HG02678 (cell line): ENCODE results near the gene ANKRD50.

Source experiments
- ATAC-seq: cut with Tn5 transposase; IDR thresholded peaks from one replicate; pipeline ENCODE4 v1.9.1; 2021; ENCODE audit warnings: mild to moderate bottlenecking, moderate library complexity; ENCODE audit not compliant: unreplicated experiment

ANKRD50 gene

DNA sequence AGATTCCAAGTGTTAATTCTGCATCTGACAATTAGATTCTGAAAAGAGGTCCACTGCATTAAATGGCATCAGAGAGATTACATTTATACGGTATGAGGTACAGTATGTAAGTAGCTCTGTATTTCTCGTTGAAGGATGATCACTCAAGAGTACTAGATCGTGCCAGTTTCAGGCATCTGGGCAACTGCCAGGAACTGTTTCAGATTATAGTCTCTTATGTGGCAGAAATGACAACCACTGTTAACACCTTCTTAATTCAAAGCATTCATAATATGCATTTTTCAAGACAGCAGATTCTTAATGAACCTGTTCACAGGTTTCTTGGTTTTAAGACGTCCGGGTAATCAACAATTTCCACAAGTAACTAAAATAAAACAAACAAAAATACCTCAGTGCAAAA is 1.6 kb downstream of the ANKRD50 start:
- ATAC-seq, result no peak

DNA sequence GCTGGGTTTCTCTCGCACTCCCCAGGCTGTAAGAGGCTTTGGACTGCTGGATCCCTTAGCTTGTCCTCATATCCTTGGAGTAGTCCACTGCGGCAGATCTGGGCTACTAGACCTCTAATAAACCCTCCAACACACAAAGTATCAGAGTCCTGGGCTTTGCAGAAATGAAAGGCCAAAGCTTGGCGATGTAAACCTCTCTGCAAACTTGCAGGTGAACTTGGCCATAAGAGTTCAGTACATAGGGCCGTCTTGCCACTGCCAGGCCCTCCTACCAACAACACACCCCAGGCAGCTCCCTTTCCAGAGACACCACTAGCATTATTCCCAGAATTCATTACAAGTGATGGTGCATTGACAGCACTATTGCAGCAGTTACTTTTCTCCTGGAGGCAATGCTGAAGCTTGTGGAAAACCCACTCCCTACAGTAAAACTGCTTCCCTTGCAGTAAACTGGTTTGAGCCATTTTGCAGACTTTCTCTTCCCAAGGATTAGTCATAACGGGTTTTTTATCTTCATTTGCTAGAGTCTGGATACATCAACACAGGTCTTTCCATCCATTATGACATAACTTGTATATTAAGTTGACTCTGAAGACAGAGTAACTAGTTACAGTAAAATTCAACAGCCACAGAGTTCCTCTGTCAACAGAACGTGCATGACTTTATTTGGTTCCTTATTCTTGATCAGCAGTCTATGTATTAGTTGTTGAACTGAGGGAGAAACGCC is 2.4 kb downstream of the ANKRD50 start:
- no peak for ATAC-seq

DNA sequence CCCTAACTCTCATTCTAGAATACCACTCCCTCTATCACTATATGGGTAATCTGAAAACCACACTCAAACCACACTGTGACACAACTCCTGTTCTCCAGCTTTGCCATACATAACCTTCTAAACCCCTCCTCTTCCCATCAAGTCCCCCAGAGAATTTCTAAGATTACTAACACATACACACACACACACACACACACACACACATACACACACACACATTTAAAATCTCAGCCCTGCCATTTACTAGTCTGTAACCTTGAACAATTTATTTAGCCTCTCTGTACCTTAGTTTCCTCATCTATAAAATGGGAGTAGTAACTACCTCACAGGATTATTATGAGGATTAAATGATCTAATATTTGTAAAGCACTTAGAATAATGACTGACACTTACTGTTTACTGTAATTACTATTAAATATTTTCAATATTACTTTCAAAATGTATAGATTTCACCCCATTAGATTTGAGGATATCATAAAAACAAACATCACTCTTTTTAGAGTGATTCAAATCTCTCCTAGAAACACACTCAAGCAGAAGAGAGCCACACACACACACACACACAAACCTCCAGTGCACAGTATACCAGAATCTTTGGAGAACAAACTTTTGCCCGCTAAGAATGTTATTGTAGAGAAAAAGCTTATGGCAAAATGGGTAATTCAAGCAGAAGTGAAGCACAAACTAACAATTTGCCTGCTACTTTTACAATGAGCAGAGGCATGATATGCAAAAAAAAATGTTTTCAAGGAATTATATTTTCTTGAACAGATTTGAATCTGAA is 3.8 kb downstream of the ANKRD50 start:
- ATAC-seq, result no peak

DNA sequence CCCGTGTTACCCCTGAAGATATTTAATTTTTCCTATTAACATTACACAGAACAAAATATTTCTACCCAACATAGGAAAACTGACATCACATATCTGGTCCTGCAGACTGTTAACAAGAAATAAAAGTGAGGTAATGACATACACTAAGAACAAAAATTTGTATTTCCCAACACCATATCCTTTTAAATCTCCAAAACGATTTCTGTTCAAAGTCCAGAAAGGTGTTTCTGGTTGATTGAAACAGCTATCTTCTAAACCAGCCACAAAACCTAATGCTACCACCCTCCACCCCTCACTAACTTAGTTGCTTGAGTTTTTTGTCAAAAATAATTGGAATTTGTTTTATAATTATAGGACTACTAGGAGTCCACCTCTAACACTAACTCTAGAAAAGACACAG is 7.1 kb downstream of the ANKRD50 start:
- ATAC-seq, result no peak

DNA sequence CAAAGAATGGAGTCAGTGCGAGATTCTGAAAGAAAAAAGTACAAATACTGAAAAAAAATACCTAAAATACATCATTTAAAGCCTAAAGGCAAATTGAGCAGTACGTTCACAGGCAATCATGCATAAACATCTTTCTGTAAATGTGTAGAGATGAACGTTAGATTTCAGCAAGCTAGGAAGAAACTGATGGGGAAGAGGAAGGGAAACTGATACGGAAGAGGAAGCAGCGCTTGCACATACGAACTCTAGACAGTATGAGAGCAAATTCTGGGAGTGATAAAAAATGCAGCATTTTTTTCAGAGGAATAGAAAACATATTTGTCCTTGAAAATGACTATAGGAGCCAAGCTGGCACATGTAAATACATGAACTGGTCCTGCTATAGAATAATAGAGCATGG is 9.4 kb downstream of the ANKRD50 start:
- no peak for ATAC-seq

DNA sequence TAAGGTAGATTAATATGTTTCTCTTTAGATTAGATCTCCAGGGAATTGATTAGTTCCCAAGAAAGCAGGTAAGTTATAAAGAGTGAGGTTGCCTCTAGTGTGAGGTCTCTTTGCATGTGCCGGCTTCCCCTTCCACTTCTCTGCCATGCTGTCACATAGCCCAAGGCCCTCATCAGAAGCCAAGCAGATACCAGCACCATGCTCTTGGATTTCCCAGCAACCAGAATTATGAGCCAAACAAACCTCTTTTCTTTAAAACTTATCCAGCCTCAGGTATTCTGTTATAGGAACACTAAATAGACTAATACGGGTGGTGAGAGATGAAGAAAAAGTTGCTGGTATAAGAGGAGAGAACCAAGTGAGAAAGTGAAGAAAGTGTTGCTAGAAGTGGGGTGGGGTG is 15.1 kb downstream of the ANKRD50 start:
- no peak for ATAC-seq

DNA sequence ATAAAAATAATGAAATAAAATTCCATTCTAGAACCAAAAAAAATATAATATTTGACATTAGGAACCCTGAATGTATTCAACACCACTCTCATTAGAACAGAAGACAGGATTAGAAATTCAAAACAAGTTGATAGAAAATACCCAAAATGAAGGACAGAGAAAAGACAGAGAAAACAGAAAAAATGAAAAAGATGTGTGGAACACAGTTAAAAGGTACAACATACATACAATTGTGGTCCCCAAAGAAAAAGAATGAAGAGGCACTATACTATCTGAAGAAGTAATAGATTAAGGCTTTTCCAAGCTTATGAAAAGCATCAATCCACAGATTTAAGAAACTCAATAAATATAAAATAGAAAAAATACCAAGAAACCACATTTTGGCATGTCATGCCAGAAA is 16.4 kb downstream of the ANKRD50 start:
- no peak for ATAC-seq

DNA sequence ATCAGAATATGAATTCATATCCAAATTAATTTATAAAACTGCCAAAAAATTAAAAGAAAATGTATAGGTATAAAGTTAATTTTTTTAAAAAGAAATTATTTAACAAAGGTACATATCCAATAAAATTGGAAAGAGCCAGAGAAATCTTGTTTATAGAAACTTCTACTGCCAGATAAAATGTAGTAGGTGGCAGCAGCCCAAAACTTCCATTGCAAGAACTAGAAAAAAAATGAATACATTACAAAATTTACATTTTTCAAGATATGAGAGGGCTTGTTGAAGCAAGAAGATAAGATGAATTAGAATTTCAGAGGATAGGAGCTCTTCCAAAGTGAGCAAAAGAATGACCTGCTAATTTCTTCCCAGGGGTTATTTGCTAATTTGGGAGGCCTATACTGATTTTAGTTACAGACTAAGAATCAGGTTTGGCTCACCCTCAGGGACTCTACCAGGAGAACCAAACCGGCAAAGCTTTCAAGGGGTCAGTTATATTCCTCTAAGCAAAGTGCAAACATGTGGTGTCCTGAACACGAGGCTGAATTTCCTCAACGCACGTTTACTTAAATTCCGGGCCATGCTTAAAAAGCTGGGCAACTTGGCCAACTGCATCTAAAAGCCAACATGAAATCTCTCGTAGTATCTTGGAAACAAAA is 17.5 kb downstream of the ANKRD50 start:
- no peak for ATAC-seq

DNA sequence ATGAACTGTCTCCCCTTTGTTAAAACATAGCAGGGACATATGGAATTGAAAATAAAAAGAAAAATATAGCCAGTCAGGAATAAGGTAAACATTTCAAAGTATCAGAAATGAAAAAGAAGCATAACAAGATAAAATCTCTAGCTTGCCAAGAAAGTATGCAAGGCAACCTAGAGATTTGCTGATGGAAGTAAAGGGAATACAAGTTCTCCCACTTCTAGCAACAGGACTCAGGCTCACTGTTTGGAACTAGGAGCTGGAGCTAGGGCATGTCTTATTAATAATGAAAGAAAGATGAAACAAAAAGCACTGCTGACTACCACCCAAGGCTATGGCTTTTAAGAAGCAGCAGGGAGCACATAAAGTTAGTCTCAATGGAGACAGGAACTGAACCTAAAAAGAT is 18.2 kb downstream of the ANKRD50 start:
- no peak for ATAC-seq

DNA sequence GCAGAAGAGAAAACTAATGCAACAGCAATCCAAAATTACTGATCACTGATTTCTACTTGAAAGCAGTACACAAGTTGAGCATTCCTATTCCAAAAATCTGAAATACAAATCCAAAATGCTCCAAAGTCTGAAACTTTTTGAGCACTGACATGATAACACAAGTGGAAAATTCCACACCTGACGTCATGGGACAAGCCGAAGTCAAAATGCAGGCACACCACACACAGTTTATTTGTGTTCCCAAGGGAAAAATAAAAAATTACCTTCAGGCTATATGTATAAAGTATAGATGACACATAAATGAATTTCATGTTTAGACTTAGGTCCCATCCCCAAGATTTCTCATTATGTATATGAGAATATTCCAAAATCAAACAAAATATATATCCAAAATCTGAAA is 20.7 kb downstream of the ANKRD50 start:
- ATAC-seq, result no peak

DNA sequence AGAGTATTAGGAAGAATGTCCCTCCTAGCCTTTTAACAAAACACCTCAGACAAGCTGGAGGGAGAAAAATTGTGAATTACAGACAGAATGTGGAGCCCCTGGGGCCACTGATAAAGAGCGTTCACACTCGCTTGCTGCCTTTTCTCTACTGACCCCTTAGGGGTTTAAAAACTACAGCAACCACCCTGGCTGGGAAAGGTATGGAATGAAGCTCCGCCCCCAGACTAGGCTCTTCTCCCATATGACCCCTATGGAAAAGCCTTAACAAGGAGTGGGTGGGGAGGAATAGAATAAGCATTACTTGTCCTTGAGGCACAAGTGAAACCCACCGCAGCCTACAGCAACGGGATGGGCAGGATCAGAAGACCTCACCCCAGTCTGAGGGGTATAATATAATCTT is 26.3 kb downstream of the ANKRD50 start:
- ATAC-seq, result no peak

DNA sequence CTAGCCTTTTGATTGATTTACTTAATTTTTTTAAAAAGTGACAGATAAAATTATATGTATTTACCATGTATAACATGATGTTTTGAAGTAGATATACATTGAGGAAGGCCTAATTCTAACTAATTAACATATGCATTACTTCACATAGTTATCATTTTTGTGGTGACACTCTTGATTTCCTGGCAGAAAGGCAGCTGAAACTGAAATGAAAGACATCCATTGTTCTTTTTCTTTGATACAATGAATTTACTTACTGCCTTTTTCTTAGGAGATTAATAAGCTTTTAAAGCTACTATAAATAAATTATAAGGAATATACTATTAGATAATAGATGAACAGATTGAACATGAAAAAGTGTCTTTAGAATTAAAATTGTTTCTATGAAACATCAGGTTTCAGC is 26.7 kb downstream of the ANKRD50 start:
- no peak for ATAC-seq

DNA sequence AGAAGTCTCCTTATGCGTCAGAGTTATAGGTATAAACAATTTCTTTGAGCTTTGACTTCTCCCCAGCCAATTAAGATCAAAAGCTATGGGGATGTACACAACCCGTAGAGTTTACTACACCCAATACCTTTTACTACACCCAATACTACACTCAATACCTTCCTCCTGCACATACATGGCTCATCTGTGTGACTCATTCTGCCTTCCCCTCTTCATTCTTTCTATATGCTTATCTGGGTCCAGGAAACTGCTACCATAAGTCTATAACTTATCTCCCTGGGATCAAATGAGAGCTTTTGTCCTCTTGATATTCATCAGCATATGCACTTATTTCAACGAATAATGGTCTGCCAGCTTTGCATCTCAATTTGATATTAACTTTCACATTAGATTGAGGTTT is 28.2 kb downstream of the ANKRD50 start:
- no peak for ATAC-seq

DNA sequence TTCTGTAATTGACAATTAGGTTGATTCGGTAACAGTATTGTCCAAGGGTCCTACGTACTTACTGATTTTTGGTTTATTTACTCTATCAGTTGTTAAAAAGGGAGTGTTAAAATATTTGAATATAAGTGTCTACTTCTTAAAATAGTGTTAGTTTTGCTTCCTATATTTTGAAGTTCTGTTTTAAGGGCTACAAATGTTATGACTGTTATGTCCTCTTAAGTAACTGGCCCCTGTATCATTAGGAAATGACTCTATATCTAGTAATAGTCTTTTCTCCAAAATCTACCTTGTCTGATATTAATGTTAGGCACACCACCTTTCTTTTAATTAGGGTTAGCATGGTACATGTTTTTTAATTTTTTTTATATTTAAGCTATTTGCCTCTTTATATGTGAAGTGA is 30.1 kb downstream of the ANKRD50 start:
- ATAC-seq, result no peak

DNA sequence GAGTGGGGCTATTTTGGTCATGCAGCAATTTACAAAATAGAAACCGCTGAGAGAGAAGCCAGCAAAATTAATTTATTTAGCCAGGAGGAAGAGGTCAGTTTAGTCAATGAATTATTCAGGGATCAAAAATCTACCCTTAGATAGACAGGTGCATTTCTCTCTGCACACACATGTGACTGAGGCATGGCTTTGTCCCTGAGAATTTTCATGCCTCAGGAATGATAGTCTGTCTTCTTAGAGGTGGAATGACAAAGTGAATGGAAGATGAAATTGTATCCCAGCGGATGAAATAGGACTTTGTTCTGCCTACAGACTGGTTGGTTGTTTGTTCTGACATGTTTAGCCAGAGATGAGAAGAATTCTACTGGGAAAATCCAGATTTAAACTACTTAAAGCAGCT is 46.0 kb downstream of the ANKRD50 start:
- no peak for ATAC-seq

DNA sequence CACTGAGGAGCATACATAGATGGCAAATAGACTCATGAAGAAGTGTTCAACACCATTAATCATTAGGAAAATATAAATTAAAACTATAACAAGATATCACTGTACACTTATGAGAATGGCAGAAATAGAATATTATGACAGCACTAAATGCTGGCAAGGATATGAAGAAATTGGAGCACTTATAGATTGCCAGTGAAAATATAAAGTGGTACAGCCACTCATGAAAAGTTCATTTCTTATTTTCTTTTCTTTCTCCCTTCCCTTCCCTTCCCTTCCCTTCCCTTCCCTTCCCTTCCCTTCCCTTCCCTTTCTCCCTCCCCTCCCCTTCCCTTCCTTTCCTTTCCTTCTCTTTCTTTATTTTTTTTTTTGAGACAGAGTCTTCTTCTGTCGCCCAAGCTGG is 53.7 kb downstream of the ANKRD50 start:
- ATAC-seq, result no peak

DNA sequence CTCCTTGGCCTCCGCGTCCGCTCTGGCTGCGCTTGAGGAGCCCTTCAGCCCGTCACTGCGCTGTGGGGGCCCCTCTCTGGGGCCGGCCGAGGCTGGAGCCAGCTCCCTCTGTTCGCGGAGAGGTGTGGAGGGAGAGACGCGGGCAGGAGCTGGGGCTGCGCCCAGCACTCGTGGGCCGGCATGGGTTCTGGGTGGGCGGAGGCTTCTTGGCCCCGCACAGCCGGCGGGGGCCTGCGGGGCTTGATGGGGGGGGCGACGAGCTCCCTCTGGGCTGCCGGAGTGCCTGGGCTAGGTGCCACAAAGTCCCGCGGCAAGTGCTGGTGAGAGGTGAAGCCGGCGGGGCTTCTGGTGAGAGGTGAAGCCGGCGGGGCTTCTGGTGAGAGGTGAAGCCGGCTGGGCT is 61.9 kb downstream of the ANKRD50 start:
- ATAC-seq, result no peak

DNA sequence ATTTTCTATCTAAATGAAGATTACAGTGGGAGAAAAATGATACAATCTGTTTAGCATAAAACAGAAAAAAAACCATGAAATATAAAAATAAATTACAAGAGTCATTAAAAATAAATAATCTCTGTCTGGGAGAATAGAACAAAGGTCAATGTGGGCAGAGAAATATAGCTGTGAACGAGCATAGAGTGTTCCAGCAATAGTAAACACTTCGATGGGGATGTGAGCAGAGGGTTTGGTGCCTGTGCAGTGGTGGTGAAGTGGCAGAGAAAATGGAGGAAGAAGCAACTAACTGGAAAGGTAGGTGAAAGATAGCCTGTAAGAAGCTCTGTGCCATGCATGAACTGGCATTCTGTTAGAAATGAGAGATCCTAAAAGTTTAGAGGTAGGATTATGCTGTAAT is 64.9 kb downstream of the ANKRD50 start:
- no peak for ATAC-seq

DNA sequence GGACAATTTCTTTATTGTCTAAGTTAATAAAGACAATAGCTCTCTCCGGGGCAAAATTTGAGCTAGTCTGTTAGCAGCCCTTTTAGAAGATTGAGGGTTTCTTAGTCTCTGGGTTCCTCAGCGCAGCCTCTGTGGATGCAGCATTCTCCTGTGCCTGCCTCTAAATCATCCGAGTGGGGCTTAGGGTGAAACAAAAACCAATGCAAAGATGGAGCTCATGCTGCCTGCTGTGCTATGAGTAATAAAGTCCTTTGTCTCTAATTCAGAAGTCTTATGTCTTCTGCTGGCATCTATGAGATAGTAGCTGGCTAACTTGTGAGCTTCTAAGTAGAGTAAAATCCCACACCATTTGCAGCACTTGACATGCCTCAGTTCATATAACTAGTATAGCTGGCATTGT is 67.9 kb downstream of the ANKRD50 start:
- ATAC-seq, result no peak

DNA sequence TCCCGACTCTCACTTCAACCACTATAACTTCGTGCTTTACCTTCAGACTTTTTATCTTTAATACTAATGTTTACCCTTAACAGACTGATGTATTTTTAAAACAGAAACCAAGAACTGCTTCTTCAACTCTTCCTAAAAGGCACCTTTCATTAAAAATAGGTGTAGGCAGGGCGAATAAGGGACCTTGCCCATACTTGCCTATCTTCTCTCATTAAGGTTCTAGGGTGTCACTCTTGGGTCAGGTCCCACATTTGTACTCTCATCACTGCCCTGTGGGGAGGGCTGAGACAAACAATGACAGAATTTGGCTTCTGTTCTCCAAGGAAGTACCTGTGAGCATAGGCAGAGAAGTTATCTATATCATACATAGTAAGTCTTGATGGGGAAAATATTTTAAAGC is 69.7 kb downstream of the ANKRD50 start:
- ATAC-seq, result no peak

DNA sequence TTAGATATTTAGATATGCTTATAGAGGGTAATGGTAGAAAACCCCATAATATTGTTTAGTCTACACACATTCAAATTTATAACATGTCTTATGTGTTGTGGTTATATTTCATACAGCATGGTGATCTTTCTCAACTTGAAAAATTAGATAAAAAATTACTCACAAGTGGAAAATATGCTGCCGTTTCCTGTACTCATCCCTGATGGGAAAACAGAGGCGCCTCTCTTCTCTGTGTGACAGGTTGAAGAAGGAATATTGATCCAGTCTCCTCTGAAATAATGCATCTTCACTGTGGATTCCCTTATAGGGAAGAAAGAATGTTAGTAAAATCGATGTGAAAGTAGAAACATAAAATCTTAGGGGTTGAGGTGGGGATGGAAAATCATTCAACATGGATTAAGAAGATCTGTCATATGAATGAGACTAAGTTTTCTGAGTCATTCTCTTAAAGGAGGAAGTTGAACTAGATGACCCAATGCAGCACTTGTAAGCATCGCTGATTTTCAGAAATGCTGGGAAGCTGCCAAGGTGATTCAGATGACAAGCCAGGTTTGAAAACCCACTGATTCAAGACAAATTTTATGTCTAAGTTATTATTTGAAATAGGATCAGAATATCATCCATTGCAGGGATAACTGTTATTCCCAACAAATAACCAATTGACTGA is 70.7 kb downstream of the ANKRD50 start:
- no peak for ATAC-seq
